WTC11 (cell line): ENCODE data around the gene TRPM2. TPM values are rescaled to one million over a fixed set of nuclear protein-coding genes. Genes with fewer than 3 reads are reported as not detected.

Experiments
- ATAC-seq: fragments of 200-7000 bp; cut with Tn5 transposase; 2 replicates; pipeline ENCODE4 v1.10.0; 2021; ENCODE audit warnings: mild to moderate bottlenecking, moderate library complexity
- CTCF ChIA-PET: fragments of 300-600 bp; sonication (Branson Sonifier 250); formaldehyde crosslinking; loops from one replicate; lab custom pipeline; 2021; ENCODE audit warnings: antibody characterized with exemption; lab: Charles Lee
- POLR2A ChIA-PET: fragments of 350-600 bp; sonication (Branson Sonifier 250); formaldehyde crosslinking; loops from one replicate; lab custom pipeline; 2021; ENCODE audit warnings: antibody characterized with exemption; lab: Charles Lee
- DNase-seq: peaks from one replicate; pipeline ENCODE4 v3.0.0; 2021; ENCODE audit warnings: low spot score
- H3K27ac Mint-ChIP-seq: 2 replicates; pipeline ENCODE4 v1.8.0; 2021; ENCODE audit warnings: mixed read lengths
- H3K27me3 Mint-ChIP-seq: 2 replicates; pipeline ENCODE4 v1.8.0; 2021; ENCODE audit warnings: low read depth, mild to moderate bottlenecking, moderate library complexity, mixed read lengths
- H3K36me3 Mint-ChIP-seq: 2 replicates; pipeline ENCODE4 v1.8.0; 2021; ENCODE audit warnings: mixed read lengths
- H3K4me1 Mint-ChIP-seq: 2 replicates; pipeline ENCODE4 v1.8.0; 2022; ENCODE audit warnings: mixed read lengths
- H3K4me3 Mint-ChIP-seq: 2 replicates; pipeline ENCODE4 v1.8.0; 2021; ENCODE audit warnings: mild to moderate bottlenecking, moderate library complexity, mixed read lengths
- H3K9me3 Mint-ChIP-seq: 2 replicates; pipeline ENCODE4 v1.8.0; 2021; ENCODE audit warnings: mixed read lengths
- ESRRA ChIP-seq: sonication (generic); formaldehyde crosslinking; IDR thresholded peaks from 2 replicates; pipeline ENCODE4 v1.8.1; 2022; ENCODE audit warnings: mild to moderate bottlenecking, missing genetic modification reagents, borderline replicate concordance
- FOXJ3 ChIP-seq: sonication (generic); formaldehyde crosslinking; IDR thresholded peaks from 2 replicates; pipeline ENCODE4 v1.9.0; 2021; ENCODE audit warnings: missing genetic modification reagents, mild to moderate bottlenecking, borderline replicate concordance
- FOXK1 ChIP-seq: sonication (generic); formaldehyde crosslinking; IDR thresholded peaks from 2 replicates; pipeline ENCODE4 v1.8.0; 2022; ENCODE audit warnings: mild to moderate bottlenecking, moderate library complexity, missing genetic modification reagents
- NFE2L1 ChIP-seq: sonication (generic); formaldehyde crosslinking; IDR thresholded peaks from 2 replicates; pipeline ENCODE4 v1.8.1; 2023; ENCODE audit warnings: missing genetic modification reagents
- NR1H2 ChIP-seq: sonication (generic); formaldehyde crosslinking; IDR thresholded peaks from 2 replicates; pipeline ENCODE4 v1.9.0; 2021; ENCODE audit warnings: mild to moderate bottlenecking, moderate library complexity, missing genetic modification reagents
- NR3C1 ChIP-seq: sonication (generic); formaldehyde crosslinking; conservative IDR thresholded peaks from 2 replicates; pipeline ENCODE4 v1.8.1; 2023; ENCODE audit warnings: low read depth, mild to moderate bottlenecking, missing genetic modification reagents
- PRRX2 ChIP-seq: fragments of 250-450 bp; sonication (Bioruptor Pico); IDR thresholded peaks from 2 replicates; pipeline ENCODE4 v1.8.0; 2021; ENCODE audit warnings: mild to moderate bottlenecking
- SMAD4 ChIP-seq: sonication (generic); formaldehyde crosslinking; IDR thresholded peaks from 2 replicates; pipeline ENCODE4 v1.8.0; 2022; ENCODE audit warnings: mild to moderate bottlenecking, missing genetic modification reagents
- SP1 ChIP-seq: sonication (generic); formaldehyde crosslinking; conservative IDR thresholded peaks from 2 replicates; pipeline ENCODE4 v1.8.1; 2022; ENCODE audit warnings: missing genetic modification reagents
- ZNF138 ChIP-seq: sonication (generic); formaldehyde crosslinking; conservative IDR thresholded peaks from 2 replicates; pipeline ENCODE4 v1.8.1; 2022; ENCODE audit warnings: mild to moderate bottlenecking, moderate library complexity, missing genetic modification reagents
- ZNF416 ChIP-seq: fragments of 250-450 bp; sonication (Bioruptor Pico); IDR thresholded peaks from 2 replicates; pipeline ENCODE4 v1.9.0; 2021; ENCODE audit warnings: mild to moderate bottlenecking, inconsistent platforms
- total RNA-seq: library from RNA; stranded (reverse); gene quantifications from 3 replicates; pipeline ENCODE4 v1.2.3, GENCODE V29; 2021
- TF ChIP-seq, protein P1 (sequence below): sonication (generic); formaldehyde crosslinking; IDR thresholded peaks from 2 replicates; pipeline ENCODE4 v1.8.1; 2023; ENCODE audit warnings: mild to moderate bottlenecking, moderate library complexity, missing genetic modification reagents
- TF ChIP-seq, protein P2 (sequence below): sonication (generic); formaldehyde crosslinking; IDR thresholded peaks from 2 replicates; pipeline ENCODE4 v1.8.0; 2022; ENCODE audit warnings: mild to moderate bottlenecking, missing genetic modification reagents
- TF ChIP-seq, protein P3 (sequence below): sonication (generic); formaldehyde crosslinking; conservative IDR thresholded peaks from 2 replicates; pipeline ENCODE4 v1.8.1; 2023; ENCODE audit warnings: mild to moderate bottlenecking, low read depth, missing genetic modification reagents, moderate library complexity
- TF ChIP-seq, protein P4 (sequence below): sonication (generic); formaldehyde crosslinking; IDR thresholded peaks from 2 replicates; pipeline ENCODE4 v1.8.1; 2023; ENCODE audit warnings: mild to moderate bottlenecking, missing genetic modification reagents, moderate library complexity
- TF ChIP-seq, protein P5 (sequence below): sonication (generic); formaldehyde crosslinking; IDR thresholded peaks from 2 replicates; pipeline ENCODE4 v1.8.1; 2023; ENCODE audit warnings: mild to moderate bottlenecking, missing genetic modification reagents

TRPM2 gene
- total RNA-seq, 1 experiment from 2014 or later: 0.92 TPM

DNA sequence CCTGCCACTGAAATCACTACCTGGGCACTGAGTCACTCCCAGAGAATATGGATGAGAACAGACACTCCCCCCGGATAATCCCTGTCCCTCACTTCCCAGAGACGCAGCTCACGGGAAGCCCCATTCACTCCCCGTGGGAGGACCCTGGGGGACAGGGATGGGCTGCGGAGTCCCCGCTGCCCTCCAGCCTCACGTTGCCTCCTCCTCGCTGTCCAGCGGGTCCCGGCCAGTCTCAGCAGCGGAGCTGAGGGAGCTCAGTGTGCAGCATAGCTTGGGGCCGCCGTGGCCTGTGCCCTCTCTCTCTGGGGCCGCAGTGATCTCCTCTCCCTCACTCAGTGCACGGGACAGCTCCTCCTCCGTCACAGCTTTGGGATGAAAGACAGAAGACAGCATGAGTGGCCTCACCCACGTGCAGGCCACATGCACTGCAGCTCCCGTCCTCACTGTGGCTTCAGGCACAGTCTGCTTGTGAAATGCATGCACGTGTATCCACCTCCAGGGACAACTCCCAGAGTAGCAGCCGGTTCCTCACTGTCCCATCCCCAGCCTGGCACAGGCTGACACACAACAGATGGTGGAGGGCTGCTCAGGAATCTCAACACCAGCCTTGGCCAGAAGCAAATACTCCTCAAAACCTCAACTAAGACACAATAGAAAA is 21.6 kb upstream of the TRPM2 start:
- no peak overlapping the region for H3K4me3 Mint-ChIP-seq
- no peak for DNase-seq
- POLR2A ChIA-PET: interaction anchor here (0.6 kb wide), 1 partner anchor 254 kb away, joined by 4 read pairs; no protein-coding TSS in a partner anchor
- H3K27ac Mint-ChIP-seq: peak overlapping the region; percentile 88; the same call in 1 of the 2 replicates
- no peaks in the 10 kb centered on the region for H3K4me1 Mint-ChIP-seq
- no peaks in the 10 kb centered on the region for H3K27me3 Mint-ChIP-seq
- CTCF ChIA-PET: interaction anchor here (0.5 to 1.9 kb wide), 4 partner anchors 34 to 158 kb away, joined by 3 to 6 read pairs (median 4); no protein-coding TSS in a partner anchor
- no peaks in the 10 kb centered on the region for H3K9me3 Mint-ChIP-seq
- no peak for TF ChIP-seq ESRRA
- TF ChIP-seq, protein P1, sequence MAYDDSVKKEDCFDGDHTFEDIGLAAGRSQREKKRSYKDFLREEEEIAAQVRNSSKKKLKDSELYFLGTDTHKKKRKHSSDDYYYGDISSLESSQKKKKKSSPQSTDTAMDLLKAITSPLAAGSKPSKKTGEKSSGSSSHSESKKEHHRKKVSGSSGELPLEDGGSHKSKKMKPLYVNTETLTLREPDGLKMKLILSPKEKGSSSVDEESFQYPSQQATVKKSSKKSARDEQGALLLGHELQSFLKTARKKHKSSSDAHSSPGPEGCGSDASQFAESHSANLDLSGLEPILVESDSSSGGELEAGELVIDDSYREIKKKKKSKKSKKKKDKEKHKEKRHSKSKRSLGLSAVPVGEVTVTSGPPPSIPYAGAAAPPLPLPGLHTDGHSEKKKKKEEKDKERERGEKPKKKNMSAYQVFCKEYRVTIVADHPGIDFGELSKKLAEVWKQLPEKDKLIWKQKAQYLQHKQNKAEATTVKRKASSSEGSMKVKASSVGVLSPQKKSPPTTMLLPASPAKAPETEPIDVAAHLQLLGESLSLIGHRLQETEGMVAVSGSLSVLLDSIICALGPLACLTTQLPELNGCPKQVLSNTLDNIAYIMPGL (CRISPR knock-in tag): no peak
- no peak for TF ChIP-seq NR1H2 (CRISPR knock-in tag)
- TF ChIP-seq, protein P2, sequence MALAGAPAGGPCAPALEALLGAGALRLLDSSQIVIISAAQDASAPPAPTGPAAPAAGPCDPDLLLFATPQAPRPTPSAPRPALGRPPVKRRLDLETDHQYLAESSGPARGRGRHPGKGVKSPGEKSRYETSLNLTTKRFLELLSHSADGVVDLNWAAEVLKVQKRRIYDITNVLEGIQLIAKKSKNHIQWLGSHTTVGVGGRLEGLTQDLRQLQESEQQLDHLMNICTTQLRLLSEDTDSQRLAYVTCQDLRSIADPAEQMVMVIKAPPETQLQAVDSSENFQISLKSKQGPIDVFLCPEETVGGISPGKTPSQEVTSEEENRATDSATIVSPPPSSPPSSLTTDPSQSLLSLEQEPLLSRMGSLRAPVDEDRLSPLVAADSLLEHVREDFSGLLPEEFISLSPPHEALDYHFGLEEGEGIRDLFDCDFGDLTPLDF (CRISPR knock-in tag): no peak
- no peak for TF ChIP-seq PRRX2
- TF ChIP-seq, protein P3, sequence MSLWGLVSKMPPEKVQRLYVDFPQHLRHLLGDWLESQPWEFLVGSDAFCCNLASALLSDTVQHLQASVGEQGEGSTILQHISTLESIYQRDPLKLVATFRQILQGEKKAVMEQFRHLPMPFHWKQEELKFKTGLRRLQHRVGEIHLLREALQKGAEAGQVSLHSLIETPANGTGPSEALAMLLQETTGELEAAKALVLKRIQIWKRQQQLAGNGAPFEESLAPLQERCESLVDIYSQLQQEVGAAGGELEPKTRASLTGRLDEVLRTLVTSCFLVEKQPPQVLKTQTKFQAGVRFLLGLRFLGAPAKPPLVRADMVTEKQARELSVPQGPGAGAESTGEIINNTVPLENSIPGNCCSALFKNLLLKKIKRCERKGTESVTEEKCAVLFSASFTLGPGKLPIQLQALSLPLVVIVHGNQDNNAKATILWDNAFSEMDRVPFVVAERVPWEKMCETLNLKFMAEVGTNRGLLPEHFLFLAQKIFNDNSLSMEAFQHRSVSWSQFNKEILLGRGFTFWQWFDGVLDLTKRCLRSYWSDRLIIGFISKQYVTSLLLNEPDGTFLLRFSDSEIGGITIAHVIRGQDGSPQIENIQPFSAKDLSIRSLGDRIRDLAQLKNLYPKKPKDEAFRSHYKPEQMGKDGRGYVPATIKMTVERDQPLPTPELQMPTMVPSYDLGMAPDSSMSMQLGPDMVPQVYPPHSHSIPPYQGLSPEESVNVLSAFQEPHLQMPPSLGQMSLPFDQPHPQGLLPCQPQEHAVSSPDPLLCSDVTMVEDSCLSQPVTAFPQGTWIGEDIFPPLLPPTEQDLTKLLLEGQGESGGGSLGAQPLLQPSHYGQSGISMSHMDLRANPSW (CRISPR knock-in tag): no peak
- TF ChIP-seq NR3C1 (CRISPR knock-in tag): no peak
- no peak for ATAC-seq
- no peaks in the 10 kb centered on the region for H3K36me3 Mint-ChIP-seq

DNA sequence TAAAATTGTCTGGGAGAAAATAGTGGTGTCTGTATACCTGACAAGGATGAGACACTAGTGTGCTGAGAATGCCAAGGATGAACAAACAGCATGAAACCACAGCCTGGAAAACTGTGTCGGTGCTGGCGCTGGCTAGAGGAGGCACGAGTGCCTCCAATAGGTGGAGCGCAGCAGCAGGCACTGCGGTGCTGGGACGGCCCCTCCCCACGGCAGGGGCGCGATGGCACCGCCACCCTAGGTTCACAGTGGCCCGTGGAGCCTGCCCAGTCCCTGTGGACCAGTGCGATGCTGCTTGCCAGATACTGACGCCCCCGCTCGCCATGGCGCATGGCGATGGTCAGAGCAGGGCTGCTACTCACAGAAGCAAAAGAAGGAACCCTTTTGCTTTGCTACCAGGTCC is 21.0 kb upstream of the TRPM2 start:
- CTCF ChIA-PET: interaction anchor here (1.5 kb wide), 1 partner anchor 34 kb away, joined by 6 read pairs; no protein-coding TSS in a partner anchor
- POLR2A ChIA-PET: interaction anchor here (0.6 kb wide), 1 partner anchor 254 kb away, joined by 4 read pairs; no protein-coding TSS in a partner anchor
- Mint-ChIP-seq H3K4me3 (no peak overlapping the region), H3K27me3 (no peaks in the 10 kb centered on the region), H3K4me1 (no peaks in the 10 kb centered on the region; the same call in 1 of the 2 replicates), H3K9me3 (no peaks in the 10 kb centered on the region), H3K36me3 (no peaks in the 10 kb centered on the region)
- no peak for TF ChIP-seq NR3C1 (CRISPR knock-in tag)
- TF ChIP-seq, protein P4, sequence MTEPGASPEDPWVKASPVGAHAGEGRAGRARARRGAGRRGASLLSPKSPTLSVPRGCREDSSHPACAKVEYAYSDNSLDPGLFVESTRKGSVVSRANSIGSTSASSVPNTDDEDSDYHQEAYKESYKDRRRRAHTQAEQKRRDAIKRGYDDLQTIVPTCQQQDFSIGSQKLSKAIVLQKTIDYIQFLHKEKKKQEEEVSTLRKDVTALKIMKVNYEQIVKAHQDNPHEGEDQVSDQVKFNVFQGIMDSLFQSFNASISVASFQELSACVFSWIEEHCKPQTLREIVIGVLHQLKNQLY (CRISPR knock-in tag): no peak
- TF ChIP-seq SMAD4: no peak
- no peak for TF ChIP-seq NFE2L1 (CRISPR knock-in tag)
- TF ChIP-seq FOXJ3 (CRISPR knock-in tag): no peak
- no peak for TF ChIP-seq ZNF416 (CRISPR knock-in tag)
- no peak for TF ChIP-seq ZNF138 (CRISPR knock-in tag)
- TF ChIP-seq SP1 (CRISPR knock-in tag): no peak
- TF ChIP-seq ESRRA: no peak
- TF ChIP-seq, protein P5, sequence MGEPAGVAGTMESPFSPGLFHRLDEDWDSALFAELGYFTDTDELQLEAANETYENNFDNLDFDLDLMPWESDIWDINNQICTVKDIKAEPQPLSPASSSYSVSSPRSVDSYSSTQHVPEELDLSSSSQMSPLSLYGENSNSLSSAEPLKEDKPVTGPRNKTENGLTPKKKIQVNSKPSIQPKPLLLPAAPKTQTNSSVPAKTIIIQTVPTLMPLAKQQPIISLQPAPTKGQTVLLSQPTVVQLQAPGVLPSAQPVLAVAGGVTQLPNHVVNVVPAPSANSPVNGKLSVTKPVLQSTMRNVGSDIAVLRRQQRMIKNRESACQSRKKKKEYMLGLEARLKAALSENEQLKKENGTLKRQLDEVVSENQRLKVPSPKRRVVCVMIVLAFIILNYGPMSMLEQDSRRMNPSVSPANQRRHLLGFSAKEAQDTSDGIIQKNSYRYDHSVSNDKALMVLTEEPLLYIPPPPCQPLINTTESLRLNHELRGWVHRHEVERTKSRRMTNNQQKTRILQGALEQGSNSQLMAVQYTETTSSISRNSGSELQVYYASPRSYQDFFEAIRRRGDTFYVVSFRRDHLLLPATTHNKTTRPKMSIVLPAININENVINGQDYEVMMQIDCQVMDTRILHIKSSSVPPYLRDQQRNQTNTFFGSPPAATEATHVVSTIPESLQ (CRISPR knock-in tag): no peak
- no peak for TF ChIP-seq FOXK1 (CRISPR knock-in tag)
- TF ChIP-seq, all 79 proteins: peak for 0
- DNase-seq: peak; percentile 39
- H3K27ac Mint-ChIP-seq: no peak overlapping the region
- peak; percentile 56 for ATAC-seq
